H1 (cell line): ENCODE measurements around the gene NPR1. TPM values are rescaled to one million over a fixed set of nuclear protein-coding genes. Genes with fewer than 3 reads are reported as not detected.
A peak's percentile ranks its signal among the peaks of the same experiment; 100 is the strongest.

Experiments
- BRCA1 ChIP-seq: IDR thresholded peaks from 2 replicates; pipeline ENCODE4 v1.6.1; 2012; ENCODE audit warnings: low read depth, low read length, improper control_type of control experiment
- CEBPB ChIP-seq: IDR thresholded peaks from 2 replicates; pipeline ENCODE4 v1.6.1; 2012; ENCODE audit warnings: low read depth, low read length
- CHD2 ChIP-seq: IDR thresholded peaks from 2 replicates; pipeline ENCODE4 v1.6.1; 2012; ENCODE audit warnings: low read length, improper control_type of control experiment
- CTBP2 ChIP-seq: IDR thresholded peaks from 2 replicates; pipeline ENCODE4 v1.7.0; 2011; ENCODE audit warnings: borderline replicate concordance, mild to moderate bottlenecking, moderate library complexity, mixed read lengths, low read length; ENCODE audit not compliant: insufficient read depth, insufficient read length
- FOSL1 ChIP-seq: IDR thresholded peaks from 2 replicates; pipeline ENCODE4 v1.6.1; 2011; ENCODE audit warnings: mild to moderate bottlenecking, low read depth, low read length, moderate library complexity; ENCODE audit not compliant: insufficient read depth
- JUND ChIP-seq: IDR thresholded peaks from 2 replicates; pipeline ENCODE4 v1.6.1; 2011; ENCODE audit warnings: mild to moderate bottlenecking, improper control_type of control experiment, low read length
- KDM4A ChIP-seq: IDR thresholded peaks from one replicate; pipeline ENCODE4 v1.7.1; 2012; ENCODE audit warnings: low read depth, mild to moderate bottlenecking, moderate library complexity, low read length, inconsistent platforms; ENCODE audit not compliant: severe bottlenecking
- POLR2A ChIP-seq, 2 experiments: IDR thresholded peaks; 1 replicate in 1 of 2; 2 replicates in 1 of 2; pipeline ENCODE4 v1.6.1; 2011; ENCODE audit warnings: low read depth in 2 of 2, low read length in 2 of 2, mild to moderate bottlenecking in 2 of 2; ENCODE audit errors: control extremely low read depth in 1 of 2
- POLR2AphosphoS5 ChIP-seq: IDR thresholded peaks from 2 replicates; pipeline ENCODE4 v1.6.1; 2011; ENCODE audit warnings: low read depth, low read length
- RFX5 ChIP-seq: IDR thresholded peaks from 2 replicates; pipeline ENCODE4 v1.6.1; 2011; ENCODE audit warnings: low read depth, low read length, improper control_type of control experiment, borderline replicate concordance
- RNF2 ChIP-seq: fragments of 200-900, 300-1000 bp; sonication (generic); IDR thresholded peaks from 2 replicates; pipeline ENCODE4 v1.7.1; 2016; ENCODE audit warnings: borderline replicate concordance, low read depth, mild to moderate bottlenecking, antibody characterized with exemption, low read length; ENCODE audit not compliant: poor library complexity, severe bottlenecking; ENCODE audit errors: missing control alignments
- SAP30 ChIP-seq: fragments of 300-600 bp; sonication (generic); IDR thresholded peaks from 2 replicates; pipeline ENCODE4 v1.7.1; 2012; ENCODE audit warnings: low read length, moderate library complexity, mild to moderate bottlenecking, inconsistent platforms; ENCODE audit not compliant: insufficient read depth, insufficient replicate concordance
- SP2 ChIP-seq: IDR thresholded peaks from 2 replicates; pipeline ENCODE4 v1.6.1; 2012; ENCODE audit warnings: mild to moderate bottlenecking, low read length, inconsistent platforms
- TAF1 ChIP-seq: IDR thresholded peaks from 2 replicates; pipeline ENCODE4 v1.6.1; 2011; ENCODE audit warnings: mild to moderate bottlenecking, low read depth, low read length
- TCF12 ChIP-seq: IDR thresholded peaks from 2 replicates; pipeline ENCODE4 v1.6.1; 2011; ENCODE audit warnings: low read depth, mild to moderate bottlenecking, low read length
- polyA plus RNA-seq, 7 experiments: library from polyadenylated mRNA; depleted of rRNA in 3 of 7; stranded (reverse) in 5 of 7; unstranded in 2 of 7; fragments of >200 nt in 5 of 7; fragments of 200-250 nt in 2 of 7; gene quantifications; 1 replicate in 5 of 7; 2 replicates in 1 of 7; 4 replicates in 1 of 7; pipeline versions ENCODE4 v1.2.1 to v1.2.3, GENCODE V29; 2011 to 2013; ENCODE audit warnings: missing spikeins in 2 of 7, mixed read lengths in 2 of 7
- total RNA-seq: library from RNA; stranded (reverse); fragmentation: NEBNext Ultra II Directional; extraction: Animal tissue kit (Norgen Biotek cat#: 25700); gene quantifications from 2 replicates; pipeline ENCODE4 v1.2.1, GENCODE V29; 2021
- TF ChIP-seq, protein P1 (sequence below), 3 experiments: IDR thresholded peaks; 1 replicate in 2 of 3; 2 replicates in 1 of 3; pipeline versions ENCODE4 v1.5.1 to v1.6.1; 2011; ENCODE audit warnings: low read length in 3 of 3, mild to moderate bottlenecking in 3 of 3, inconsistent platforms in 2 of 3, low read depth in 1 of 3, moderate library complexity in 1 of 3; ENCODE audit not compliant: insufficient read depth in 1 of 3; ENCODE audit errors: control extremely low read depth in 1 of 3
- TF ChIP-seq, protein P2 (sequence below): IDR thresholded peaks from 2 replicates; pipeline ENCODE4 v1.6.1; 2012; ENCODE audit warnings: inconsistent platforms

The NPR1 gene
- total and polyA plus RNA-seq, 2 of the 8 experiments (the other 6 are each of a cell fraction or from before 2014, with no cell fraction given) = 11.7 to 13.2 TPM

- no peak for TF ChIP-seq TAF1
- TF ChIP-seq TCF12 = no peak
- TF ChIP-seq BRCA1 = no peak
- TF ChIP-seq RNF2 = no peak
- TF ChIP-seq, protein P1, sequence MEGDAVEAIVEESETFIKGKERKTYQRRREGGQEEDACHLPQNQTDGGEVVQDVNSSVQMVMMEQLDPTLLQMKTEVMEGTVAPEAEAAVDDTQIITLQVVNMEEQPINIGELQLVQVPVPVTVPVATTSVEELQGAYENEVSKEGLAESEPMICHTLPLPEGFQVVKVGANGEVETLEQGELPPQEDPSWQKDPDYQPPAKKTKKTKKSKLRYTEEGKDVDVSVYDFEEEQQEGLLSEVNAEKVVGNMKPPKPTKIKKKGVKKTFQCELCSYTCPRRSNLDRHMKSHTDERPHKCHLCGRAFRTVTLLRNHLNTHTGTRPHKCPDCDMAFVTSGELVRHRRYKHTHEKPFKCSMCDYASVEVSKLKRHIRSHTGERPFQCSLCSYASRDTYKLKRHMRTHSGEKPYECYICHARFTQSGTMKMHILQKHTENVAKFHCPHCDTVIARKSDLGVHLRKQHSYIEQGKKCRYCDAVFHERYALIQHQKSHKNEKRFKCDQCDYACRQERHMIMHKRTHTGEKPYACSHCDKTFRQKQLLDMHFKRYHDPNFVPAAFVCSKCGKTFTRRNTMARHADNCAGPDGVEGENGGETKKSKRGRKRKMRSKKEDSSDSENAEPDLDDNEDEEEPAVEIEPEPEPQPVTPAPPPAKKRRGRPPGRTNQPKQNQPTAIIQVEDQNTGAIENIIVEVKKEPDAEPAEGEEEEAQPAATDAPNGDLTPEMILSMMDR (IDR thresholded peaks at IDR 0.05; ENCODE audit: control extremely low read depth in 1 of 3, insufficient read depth in 1 of 3, low read depth in 1 of 3, low read length in 3 of 3) = peak; percentile 97 to 98 (median 98)
- TF ChIP-seq JUND = no peak
- TF ChIP-seq, protein P2, sequence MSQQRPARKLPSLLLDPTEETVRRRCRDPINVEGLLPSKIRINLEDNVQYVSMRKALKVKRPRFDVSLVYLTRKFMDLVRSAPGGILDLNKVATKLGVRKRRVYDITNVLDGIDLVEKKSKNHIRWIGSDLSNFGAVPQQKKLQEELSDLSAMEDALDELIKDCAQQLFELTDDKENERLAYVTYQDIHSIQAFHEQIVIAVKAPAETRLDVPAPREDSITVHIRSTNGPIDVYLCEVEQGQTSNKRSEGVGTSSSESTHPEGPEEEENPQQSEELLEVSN = no peak
- no peak for TF ChIP-seq SP2
- TF ChIP-seq KDM4A = no peak
- no peak for TF ChIP-seq SAP30
- TF ChIP-seq POLR2AphosphoS5 = no peak
- TF ChIP-seq CTBP2 = no peak
- TF ChIP-seq CEBPB = no peak
- no peak for TF ChIP-seq FOSL1
- TF ChIP-seq POLR2A (IDR thresholded peaks at IDR 0.05; ENCODE audit: control extremely low read depth in 1 of 2, low read depth in 2 of 2, low read length in 2 of 2) = no peak
- no peak for TF ChIP-seq CHD2
- TF ChIP-seq RFX5 = no peak
Observed at GRCh38 chr1:153677718-153678518, 570 bp upstream of the NPR1 start (continued).
